Measurements from ENCODE around the gene ADGRF1.

DNA sequence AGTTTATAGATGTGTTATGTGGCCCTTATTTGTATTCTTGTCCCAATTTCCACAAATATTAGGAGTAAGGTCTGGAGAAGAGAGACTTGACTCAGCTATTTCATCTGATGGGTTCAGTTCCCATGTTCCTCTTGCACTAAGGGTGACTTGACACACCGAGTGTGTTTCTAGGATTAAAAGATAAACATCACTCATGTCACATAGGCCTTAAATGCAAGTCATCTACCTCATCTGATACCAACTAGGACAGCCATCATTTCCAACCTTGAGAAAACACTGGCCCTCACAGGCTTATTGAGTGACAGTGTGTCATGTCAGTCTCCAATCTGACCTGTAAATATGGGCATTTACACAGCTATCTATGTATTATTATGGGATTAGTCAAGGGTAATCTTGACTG is 67.3 kb downstream of the ADGRF1 start:
- TF ChIP-seq, protein P1, sequence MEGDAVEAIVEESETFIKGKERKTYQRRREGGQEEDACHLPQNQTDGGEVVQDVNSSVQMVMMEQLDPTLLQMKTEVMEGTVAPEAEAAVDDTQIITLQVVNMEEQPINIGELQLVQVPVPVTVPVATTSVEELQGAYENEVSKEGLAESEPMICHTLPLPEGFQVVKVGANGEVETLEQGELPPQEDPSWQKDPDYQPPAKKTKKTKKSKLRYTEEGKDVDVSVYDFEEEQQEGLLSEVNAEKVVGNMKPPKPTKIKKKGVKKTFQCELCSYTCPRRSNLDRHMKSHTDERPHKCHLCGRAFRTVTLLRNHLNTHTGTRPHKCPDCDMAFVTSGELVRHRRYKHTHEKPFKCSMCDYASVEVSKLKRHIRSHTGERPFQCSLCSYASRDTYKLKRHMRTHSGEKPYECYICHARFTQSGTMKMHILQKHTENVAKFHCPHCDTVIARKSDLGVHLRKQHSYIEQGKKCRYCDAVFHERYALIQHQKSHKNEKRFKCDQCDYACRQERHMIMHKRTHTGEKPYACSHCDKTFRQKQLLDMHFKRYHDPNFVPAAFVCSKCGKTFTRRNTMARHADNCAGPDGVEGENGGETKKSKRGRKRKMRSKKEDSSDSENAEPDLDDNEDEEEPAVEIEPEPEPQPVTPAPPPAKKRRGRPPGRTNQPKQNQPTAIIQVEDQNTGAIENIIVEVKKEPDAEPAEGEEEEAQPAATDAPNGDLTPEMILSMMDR (IDR thresholded peaks at IDR 0.05; ENCODE audit: low read depth, low read length), result no peak
- TF ChIP-seq EZH2phosphoT487 (IDR thresholded peaks at IDR 0.05; ENCODE audit: low read depth), result no peak

Data from OCI-LY3 (cell line).